HG02970 (cell line): ENCODE data around the gene BDP1.
"Not testable (repeated sequence)": the region's sequence is repeated elsewhere in the genome, so short reads cannot be mapped to it uniquely, and the experiment has no call there.

Experiments
- ATAC-seq: cut with Tn5 transposase; IDR thresholded peaks from one replicate; pipeline ENCODE4 v1.9.1; 2021; ENCODE audit warnings: mild to moderate bottlenecking, moderate library complexity, moderate number of reproducible peaks; ENCODE audit not compliant: unreplicated experiment, low FRiP score

BDP1 gene

DNA sequence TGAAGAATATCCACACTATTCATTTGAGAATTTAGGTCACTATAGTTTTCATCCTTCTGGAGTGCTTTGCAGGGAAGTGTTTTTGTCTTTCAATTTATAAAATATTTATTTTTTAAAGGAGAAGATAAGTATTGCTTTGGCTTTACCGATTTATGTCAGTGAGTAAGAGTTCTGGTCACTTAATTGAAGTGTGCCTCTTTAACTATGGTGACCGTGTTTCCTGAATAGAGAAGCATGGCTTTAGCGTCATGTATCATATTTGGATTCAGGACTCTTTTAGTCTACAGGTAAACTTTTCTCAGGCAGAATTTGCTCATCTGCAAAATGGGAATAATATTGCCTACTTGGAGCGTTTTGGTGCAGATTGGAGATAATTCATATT, 902 bp downstream of the BDP1 start:
- ATAC-seq = no peak

DNA sequence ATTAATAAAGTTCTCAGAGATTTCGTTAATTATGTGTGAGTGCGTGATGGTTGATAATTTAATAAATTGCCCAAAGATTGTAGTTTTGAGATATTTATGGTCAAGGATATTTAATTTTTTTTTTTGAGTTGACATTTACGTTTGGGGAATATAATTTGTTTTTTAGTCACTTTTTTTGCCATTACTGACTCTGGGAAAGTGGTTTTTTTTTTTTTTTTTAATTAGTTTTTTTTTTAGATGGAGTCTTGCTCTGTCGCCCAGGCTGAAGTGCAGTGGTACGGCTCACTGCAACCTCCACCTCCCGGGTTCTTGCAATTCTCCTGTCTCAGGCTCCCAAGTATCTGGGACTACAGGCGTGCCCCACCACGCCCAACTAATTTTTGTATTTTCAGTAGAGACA, 1.7 kb downstream of the BDP1 start:
- no peak for ATAC-seq

DNA sequence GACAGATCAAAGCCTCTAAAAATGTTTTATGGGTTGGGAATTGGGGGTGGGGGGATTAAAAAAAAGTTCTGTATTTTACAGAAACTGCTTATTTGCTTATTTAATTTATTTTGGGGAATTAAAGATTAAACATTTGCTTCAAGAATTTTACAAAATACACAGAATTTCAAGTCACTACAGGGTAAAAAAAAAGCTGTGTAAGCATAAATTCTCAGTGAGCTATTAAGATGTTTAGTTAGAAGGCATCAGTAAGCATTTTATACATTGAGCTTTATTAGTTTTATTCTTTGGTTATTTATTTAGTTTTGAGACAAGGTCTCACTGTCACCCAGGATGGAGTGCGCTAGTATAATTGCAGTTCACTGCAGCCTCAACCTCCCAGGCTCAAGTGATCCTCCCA, 5.2 kb downstream of the BDP1 start:
- ATAC-seq = no peak

GRCh38 chr5:71461360-71461759, 5.9 kb downstream of the BDP1 start:
- no peak for ATAC-seq

- ATAC-seq = no peak
Measured at GRCh38 chr5:71471193-71471592, 15.7 kb downstream of the BDP1 start.

DNA sequence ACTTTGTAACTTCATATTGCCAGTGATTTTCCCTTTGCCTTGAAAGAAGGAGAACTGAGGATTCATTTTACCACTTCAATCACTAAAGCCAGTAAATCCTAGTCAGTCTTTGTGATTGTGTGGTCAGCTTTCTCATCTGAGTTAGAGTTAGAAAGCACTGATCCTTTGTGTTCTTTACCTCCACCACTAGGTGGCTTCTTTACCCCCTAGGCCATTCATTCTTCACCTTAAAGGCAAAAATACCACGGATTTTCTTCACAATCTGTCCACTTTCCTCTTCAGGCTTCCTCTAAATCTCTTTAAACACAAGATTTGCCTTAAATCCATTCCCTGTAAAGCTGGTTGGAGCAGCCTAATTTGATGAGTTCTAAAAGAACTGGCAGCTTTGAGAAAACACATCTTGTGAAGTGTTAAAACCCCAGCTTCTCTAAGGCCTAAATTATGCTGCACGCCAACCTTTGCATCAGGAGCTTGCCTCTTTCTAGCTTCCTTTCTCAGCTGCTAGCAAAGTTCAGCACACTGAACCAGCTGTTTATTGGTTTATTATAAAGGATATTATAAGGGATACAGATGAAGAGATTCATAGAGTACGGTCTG, 20.4 kb downstream of the BDP1 start:
- no peak for ATAC-seq

GRCh38 chr5:71481441-71481840, 26.0 kb downstream of the BDP1 start:
- no peak for ATAC-seq

DNA sequence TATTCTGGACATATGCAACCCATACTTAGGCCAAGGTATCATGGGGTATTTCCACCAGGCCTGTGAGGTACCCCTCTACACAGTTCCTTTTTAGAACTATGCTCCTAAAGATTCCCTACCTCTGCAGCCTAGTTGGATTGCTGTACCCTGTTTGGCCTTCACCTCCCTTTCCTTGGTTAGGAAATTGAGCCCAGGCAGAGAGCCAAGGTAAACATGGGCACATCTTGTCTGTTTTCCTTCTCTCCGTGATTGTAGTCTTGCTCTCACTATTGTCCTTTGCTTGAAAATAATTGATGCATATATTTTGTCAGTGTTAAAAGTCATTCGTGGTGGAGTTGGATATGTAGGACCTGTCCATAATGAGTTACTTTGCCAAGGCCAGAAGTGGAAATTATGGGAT, 26.7 kb downstream of the BDP1 start:
- ATAC-seq = no peak

DNA sequence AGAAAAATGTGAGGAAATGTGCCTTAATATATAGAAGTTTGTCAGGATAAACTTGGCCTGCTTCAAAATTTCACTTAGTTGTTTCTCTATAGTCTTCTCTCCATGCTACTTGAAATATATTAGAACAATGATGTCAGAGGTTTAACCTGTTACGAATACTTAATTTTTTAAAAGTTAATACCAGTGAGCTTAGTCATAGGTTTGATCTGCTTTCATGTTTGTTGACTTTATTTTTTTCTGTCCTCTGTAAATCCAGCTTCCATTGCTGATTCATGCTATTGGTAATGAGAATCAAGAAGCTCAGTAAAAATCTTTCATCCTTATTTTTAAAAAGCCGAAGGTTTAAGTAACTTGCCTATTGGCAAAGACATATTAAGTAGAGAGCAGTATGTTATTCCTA, 27.9 kb downstream of the BDP1 start:
- ATAC-seq = no peak

- no peak for ATAC-seq
Measured at GRCh38 chr5:71492817-71493615, 37.6 kb downstream of the BDP1 start.

DNA sequence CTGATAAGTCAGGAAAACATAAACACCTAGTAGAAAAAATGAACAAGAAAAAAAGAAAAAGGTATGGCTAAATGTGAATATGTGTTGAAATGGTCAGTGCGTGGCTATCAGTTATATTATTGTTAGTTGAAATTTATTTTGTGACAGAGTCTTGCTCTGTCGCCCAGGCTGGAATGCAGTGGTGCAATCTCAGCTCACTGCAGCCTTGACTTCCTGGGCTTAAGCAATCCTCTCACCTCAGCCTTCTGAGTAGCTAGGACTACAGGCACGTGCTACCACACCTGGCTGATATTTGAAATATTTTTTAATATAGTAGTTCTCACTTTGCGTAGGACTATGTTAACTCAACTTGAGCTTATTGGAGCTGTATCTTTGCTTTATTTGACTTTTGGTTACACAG, 38.8 kb downstream of the BDP1 start:
- ATAC-seq = not testable (repeated sequence)

- ATAC-seq = not testable (repeated sequence)
Measured at GRCh38 chr5:71498756-71499155, 43.3 kb downstream of the BDP1 start.

- ATAC-seq = no peak
Measured at GRCh38 chr5:71503536-71503935, 48.1 kb downstream of the BDP1 start.

GRCh38 chr5:71522151-71522550, 66.7 kb downstream of the BDP1 start:
- no peak for ATAC-seq

- ATAC-seq = not testable (repeated sequence)
Measured at GRCh38 chr5:71525611-71526010, 70.2 kb downstream of the BDP1 start.

DNA sequence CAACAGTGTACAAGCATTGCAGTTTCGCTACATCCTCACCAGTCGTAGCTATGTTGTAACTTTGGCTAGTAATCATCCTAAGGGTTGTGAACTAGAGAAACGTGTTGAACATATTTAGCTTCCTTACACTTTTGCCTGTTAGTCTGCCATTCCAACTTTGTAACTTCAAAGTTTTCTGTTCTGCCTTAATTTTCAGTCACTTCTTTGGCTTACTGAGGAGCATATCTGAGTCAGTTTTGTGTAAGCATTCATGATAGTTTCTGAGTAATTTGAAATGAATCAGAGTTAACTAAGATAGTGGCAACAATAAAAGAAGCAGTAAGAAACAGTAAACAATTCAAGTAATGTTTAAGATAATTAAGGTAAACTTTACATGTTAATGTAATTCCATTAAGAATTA, 72.8 kb downstream of the BDP1 start:
- no peak for ATAC-seq

GRCh38 chr5:71529682-71530081, 74.2 kb downstream of the BDP1 start:
- ATAC-seq = no peak

DNA sequence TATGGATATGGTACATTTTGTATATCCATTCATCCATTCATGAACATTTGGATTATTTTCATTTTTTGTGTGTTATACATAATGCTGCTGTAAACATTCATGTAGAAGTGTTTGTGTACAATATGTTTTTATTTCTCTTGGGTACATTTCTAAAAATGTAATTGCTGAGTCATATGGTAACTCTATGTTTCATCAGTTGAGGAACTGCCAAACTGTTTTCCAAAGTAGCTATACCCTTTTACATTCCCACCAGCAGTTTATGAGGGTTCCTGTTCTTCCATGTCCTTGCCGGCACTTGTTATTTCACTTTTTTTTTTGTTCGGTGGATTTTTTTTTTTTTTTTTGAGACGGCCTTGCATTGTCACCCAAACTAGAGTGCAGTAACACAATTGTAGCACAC, 77.7 kb downstream of the BDP1 start:
- no peak for ATAC-seq

DNA sequence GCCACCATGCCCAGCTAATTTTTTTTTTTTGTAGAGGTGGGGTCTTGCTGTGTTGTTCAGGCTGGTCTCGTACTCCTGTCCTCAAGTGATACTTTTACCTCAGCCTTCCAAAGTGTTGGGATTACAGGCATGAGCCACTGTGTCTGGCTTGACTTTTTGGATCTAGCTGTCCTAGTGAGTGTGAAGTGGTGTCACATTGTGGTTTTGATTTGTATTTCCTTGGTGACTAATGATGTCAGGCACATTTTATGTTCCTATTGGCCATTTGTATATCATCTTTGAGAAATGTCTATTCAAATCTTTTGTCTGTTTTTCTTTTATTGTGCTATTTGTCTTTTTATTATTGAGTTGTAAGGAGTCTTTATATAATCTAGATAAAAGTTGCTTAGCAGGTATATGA, 78.2 kb downstream of the BDP1 start:
- ATAC-seq = no peak

DNA sequence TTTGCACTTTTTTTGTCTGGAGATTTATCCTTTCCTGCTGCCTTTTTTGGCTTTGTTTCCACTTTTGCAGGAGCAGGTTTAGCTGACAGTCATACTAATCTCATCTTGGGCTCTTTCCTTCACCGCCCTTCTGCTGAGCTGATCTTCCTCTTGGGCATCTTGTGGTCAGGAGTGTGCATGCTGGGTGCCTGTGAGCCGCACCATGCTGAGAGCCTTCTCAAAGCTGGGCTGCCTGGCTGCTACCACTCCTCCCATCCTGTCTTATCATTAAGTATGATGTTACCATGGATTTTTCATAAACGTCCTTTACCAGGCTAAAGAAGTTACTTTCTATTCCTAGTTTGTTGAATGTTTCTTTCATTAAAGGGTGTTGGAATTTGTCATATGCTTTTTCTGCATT, 82.2 kb downstream of the BDP1 start:
- no peak for ATAC-seq

DNA sequence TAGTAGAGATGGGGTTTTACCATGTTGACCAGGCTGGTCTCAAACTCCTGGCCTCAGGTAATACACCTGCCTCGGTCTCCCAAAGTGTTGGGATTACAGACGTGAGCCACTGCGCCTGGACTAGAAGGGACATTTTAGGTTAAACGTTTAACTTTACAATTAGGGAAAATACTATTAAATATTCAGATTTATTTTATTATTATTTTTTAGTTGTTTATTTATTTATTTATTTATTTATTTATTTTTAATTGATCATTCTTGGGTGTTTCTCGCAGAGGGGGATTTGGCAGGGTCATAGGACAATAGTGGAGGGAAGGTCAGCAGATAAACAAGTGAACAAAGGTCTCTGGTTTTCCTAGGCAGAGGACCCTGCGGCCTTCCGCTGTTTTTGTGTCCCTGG, 95.4 kb downstream of the BDP1 start:
- not testable (repeated sequence) for ATAC-seq

- ATAC-seq = not testable (repeated sequence)
Measured at GRCh38 chr5:71551582-71551981, 96.1 kb downstream of the BDP1 start.
